ENCODE results near the gene DLL3.

DNA sequence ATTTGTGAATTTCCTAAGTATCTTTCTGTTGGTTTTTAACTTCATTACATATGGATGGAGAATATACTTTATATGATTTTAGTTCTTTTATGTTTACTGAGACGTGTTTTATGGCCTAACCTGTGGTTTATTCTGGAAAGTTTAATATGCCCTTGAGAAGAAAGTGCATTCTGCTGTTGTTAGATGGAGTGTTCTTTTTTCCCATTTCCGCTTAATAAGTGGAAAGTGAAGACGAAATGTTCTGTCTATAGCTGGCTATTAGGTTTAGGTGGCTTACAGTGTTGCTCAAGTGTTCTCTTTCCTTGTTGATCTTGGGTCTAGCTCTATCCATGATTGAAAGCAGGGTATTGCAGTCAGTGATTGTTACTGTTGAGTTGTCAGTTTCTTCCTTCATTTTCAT lies 35.3 kb upstream of the DLL3 start:
- no peak for TF ChIP-seq POLR2A (IDR thresholded peaks at IDR 0.05)
- TF ChIP-seq CTCF (IDR thresholded peaks at IDR 0.05) = no peak

Data from lower leg skin (tissue), 3 donors.